ENCODE data around the gene ASTN2. TPM values are rescaled to one million over a fixed set of nuclear protein-coding genes. Genes with fewer than 3 reads are reported as not detected.

The ASTN2 gene
- total RNA-seq, 1 donor from 2014 or later: 2.3 TPM

DNA sequence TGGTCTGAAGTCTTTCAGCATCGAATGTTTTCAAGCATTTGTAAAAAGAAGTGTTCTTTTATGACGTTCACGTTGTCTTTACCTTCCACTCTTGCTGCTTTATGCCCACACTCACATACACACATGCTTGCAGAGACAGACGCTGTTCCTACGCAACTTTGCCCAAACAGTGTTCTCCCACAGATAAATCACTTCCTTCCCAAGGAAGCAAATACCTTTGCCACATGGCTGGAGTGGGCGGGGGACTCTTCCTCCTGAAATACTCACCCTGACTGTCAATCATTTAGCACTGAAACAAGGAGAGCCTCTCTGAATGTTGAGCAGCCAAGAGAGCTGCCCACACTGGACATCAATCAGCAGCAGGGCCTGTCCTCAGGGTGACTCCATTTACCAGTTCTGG lies 22.4 kb upstream of the ASTN2 start:
- Histone ChIP-seq H3K36me3 (no peaks in the 10 kb centered on the region), H3K4me3 (no peak overlapping the region), H3K4me1 (no peaks in the 10 kb centered on the region), H3K27me3 (no peaks in the 10 kb centered on the region), H3K9me3 (no peaks in the 10 kb centered on the region), H3K27ac (no peak overlapping the region)
- DNase-seq (ENCODE audit: low spot score in 2 of 2): no peak
- TF ChIP-seq CTCF (IDR thresholded peaks at IDR 0.05): no peak
- intact Hi-C loops (cut with DNase I): no loop called here

DNA sequence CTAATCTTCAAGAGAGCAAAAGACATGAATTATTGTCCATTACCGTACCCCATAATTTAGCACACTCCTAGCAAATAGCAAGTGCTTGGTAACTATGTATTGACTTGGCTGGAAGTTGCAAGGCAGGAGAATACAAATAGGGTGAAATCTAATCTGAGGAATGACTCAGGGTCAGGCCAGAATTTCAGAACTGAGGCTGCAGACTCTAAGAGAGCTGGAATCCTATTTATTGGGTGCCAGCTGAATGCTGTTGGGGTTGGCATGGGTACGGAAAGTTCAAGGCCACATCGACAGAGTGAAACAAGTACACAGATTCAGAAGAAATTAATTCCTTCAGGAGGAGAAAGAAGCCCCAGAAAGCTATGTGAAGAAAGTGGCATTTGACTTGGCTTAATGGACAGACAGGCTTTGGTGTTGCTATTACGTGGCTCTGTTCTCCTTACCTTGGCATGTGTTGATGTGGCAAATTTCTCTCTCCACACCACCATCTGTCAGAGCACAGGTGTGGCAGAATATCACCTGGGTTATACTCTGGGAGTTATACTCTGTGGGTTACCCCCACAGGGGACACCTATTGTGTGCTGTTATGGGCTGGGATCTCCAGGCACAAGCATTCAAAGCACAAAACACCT lies 20.9 kb upstream of the ASTN2 start:
- intact Hi-C loops (cut with DNase I): no loop called here
- H3K36me3 ChIP-seq: no peaks in the 10 kb centered on the region

DNA sequence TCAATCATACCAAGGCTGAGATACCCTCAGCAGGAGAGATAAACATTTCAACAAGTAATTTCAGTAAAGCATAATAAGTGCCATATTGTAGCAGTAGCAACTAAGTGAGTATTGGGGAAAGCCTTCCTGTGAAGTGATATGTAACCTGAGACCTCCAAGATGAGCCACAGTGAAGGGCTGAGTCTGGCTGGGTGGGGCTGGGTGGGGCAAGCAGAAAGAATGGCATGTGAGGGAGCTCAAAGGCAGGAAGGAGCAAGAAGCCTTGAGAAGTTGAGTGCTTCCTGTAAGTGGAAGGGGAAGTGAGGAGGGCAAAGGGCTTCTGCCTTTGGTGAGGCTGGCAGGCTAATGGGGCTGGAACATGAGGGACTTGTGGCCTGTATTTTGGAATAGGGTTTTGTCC lies 19.7 kb upstream of the ASTN2 start:
- intact Hi-C loops (cut with DNase I): no loop called here
- H3K9me3 ChIP-seq: no peaks in the 10 kb centered on the region
- TF ChIP-seq CTCF (IDR thresholded peaks at IDR 0.05): no peak
- no peak overlapping the region for H3K4me3 ChIP-seq
- DNase-seq (ENCODE audit: low spot score in 2 of 2): no peak
- no peaks in the 10 kb centered on the region for H3K27me3 ChIP-seq
- no peaks in the 10 kb centered on the region for H3K36me3 ChIP-seq
- no peaks in the 10 kb centered on the region for H3K4me1 ChIP-seq
- H3K27ac ChIP-seq: no peak overlapping the region

More for the DNA sequence above, 20.9 kb upstream of the ASTN2 start:
- H3K9me3 ChIP-seq: no peaks in the 10 kb centered on the region
- no peak for DNase-seq (ENCODE audit: low spot score in 2 of 2)
- no peak overlapping the region for H3K27ac ChIP-seq
- H3K4me3 ChIP-seq: no peak overlapping the region
- no peaks in the 10 kb centered on the region for H3K4me1 ChIP-seq
- TF ChIP-seq CTCF (IDR thresholded peaks at IDR 0.05): no peak
- no peaks in the 10 kb centered on the region for H3K27me3 ChIP-seq

GRCh38 chr9:117430813-117431212 lies 16.0 kb upstream of the ASTN2 start:
- no peak overlapping the region for H3K4me3 ChIP-seq
- no peaks in the 10 kb centered on the region for H3K4me1 ChIP-seq
- no peak for DNase-seq (ENCODE audit: low spot score in 2 of 2)
- no peak overlapping the region for H3K27ac ChIP-seq
- TF ChIP-seq CTCF (IDR thresholded peaks at IDR 0.05): no peak
- H3K9me3 ChIP-seq: no peaks in the 10 kb centered on the region
- H3K36me3 ChIP-seq: no peaks in the 10 kb centered on the region
- intact Hi-C loops (cut with DNase I): no loop called here
- H3K27me3 ChIP-seq: no peaks in the 10 kb centered on the region

DNA sequence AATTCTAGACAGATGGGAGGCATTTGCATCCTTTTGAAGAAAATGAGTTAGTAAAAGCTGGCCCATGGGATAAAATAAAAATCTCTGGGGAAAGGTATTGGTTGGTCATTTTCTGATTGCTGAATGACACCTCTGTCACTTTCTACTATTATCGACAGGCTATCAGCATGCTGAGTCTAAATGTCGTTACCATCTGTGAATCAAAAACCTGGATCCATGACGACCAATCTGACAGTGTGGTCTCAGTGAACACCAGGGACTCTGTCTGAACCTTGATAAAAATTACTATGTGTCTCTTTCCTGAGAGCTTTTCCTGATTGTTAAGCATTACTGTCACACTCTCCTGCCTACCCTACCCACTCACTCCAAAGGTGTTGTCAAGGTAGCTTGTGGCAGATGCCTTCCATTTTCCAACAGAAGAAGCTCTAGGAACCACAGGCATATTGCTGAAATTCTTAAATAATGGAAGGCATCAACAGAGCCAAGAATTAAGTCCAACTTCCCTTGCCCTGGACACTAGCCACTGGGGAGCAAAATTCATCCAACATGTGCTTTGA lies 12.6 kb upstream of the ASTN2 start:
- H3K9me3 ChIP-seq: no peaks in the 10 kb centered on the region
- no peak for TF ChIP-seq CTCF (IDR thresholded peaks at IDR 0.05)
- no peaks in the 10 kb centered on the region for H3K27me3 ChIP-seq
- H3K27ac ChIP-seq: no peak overlapping the region
- intact Hi-C loops (cut with DNase I): no loop called here
- no peak for DNase-seq (ENCODE audit: low spot score in 2 of 2)
- no peaks in the 10 kb centered on the region for H3K4me1 ChIP-seq
- no peak overlapping the region for H3K4me3 ChIP-seq
- H3K36me3 ChIP-seq: no peaks in the 10 kb centered on the region

All from ascending aorta (tissue), 2 donors.